ENCODE data around the gene AMZ1. TPM values are rescaled to one million over a fixed set of nuclear protein-coding genes. Genes with fewer than 3 reads are reported as not detected.

Gene AMZ1
- total RNA-seq, 2 experiments from 2014 or later: 0.11 to 0.14 TPM

GRCh38 chr7:2640482-2640830 is 47.5 kb upstream of the AMZ1 start:
- no peak for DNase-seq
- ChIA-PET CTCF (no interaction called here), POLR2A (no interaction called here)
- intact Hi-C loops (cut with micrococcal nuclease): no loop called here
- no peak for ATAC-seq
- Mint-ChIP-seq H3K36me3 (ENCODE audit: low read depth) (no peaks in the 10 kb centered on the region), H3K4me3 (no peak overlapping the region), H3K9me3 (no peaks in the 10 kb centered on the region), H3K27me3 (no peaks in the 10 kb centered on the region), H3K27ac (no peak overlapping the region), H3K4me1 (ENCODE audit: low read depth) (peaks cover 18% of the 10 kb centered on the region)
- no peak for TF ChIP-seq CTCF (IDR thresholded peaks at IDR 0.05)

GRCh38 chr7:2640846-2641316 is 47.1 kb upstream of the AMZ1 start:
- H3K9me3 Mint-ChIP-seq: no peaks in the 10 kb centered on the region
- H3K27ac Mint-ChIP-seq: no peak overlapping the region
- H3K27me3 Mint-ChIP-seq: no peaks in the 10 kb centered on the region
- intact Hi-C loops (cut with micrococcal nuclease): no loop called here
- H3K36me3 Mint-ChIP-seq (ENCODE audit: low read depth): no peaks in the 10 kb centered on the region
- ATAC-seq: no peak
- no peak overlapping the region for H3K4me3 Mint-ChIP-seq
- DNase-seq: no peak
- TF ChIP-seq CTCF (IDR thresholded peaks at IDR 0.05): no peak
- H3K4me1 Mint-ChIP-seq (ENCODE audit: low read depth): peaks cover 22% of the 10 kb centered on the region
- POLR2A ChIA-PET: no interaction called here
- CTCF ChIA-PET: no interaction called here

GRCh38 chr7:2641406-2642393 is 46.3 kb upstream of the AMZ1 start:
- H3K27me3 Mint-ChIP-seq: no peaks in the 10 kb centered on the region

GRCh38 chr7:2643386-2644219 is 44.4 kb upstream of the AMZ1 start:
- Mint-ChIP-seq H3K4me3 (no peak overlapping the region), H3K9me3 (no peaks in the 10 kb centered on the region), H3K27ac (no peak overlapping the region), H3K36me3 (ENCODE audit: low read depth) (no peaks in the 10 kb centered on the region), H3K4me1 (ENCODE audit: low read depth) (peaks cover 26% of the 10 kb centered on the region), H3K27me3 (no peaks in the 10 kb centered on the region)
- peak; percentile 15 for TF ChIP-seq CTCF (IDR thresholded peaks at IDR 0.05)
- ChIA-PET CTCF (interaction anchor here (1.0 to 2.5 kb wide), 5 partner anchors 11 to 160 kb away, joined by 3 to 7 read pairs (median 4); no protein-coding TSS in a partner anchor), POLR2A (interaction anchor here (1.3 kb wide), 1 partner anchor 9 kb away, joined by 3 read pairs; no protein-coding TSS in a partner anchor)
- intact Hi-C loops (cut with micrococcal nuclease): no loop called here
- ATAC-seq (no peak), DNase-seq (peak; percentile 50)

More at GRCh38 chr7:2641406-2642393, 46.3 kb upstream of the AMZ1 start:
- H3K27ac Mint-ChIP-seq: no peak overlapping the region
- no peaks in the 10 kb centered on the region for H3K9me3 Mint-ChIP-seq
- CTCF ChIA-PET: interaction anchor here (1.3 to 2.5 kb wide), 2 partner anchors 13 to 68 kb away, joined by 4 to 7 read pairs; no protein-coding TSS in a partner anchor
- no peak for TF ChIP-seq CTCF (IDR thresholded peaks at IDR 0.05)
- H3K4me3 Mint-ChIP-seq: no peak overlapping the region
- H3K36me3 Mint-ChIP-seq (ENCODE audit: low read depth): no peaks in the 10 kb centered on the region
- intact Hi-C loops (cut with micrococcal nuclease): no loop called here
- H3K4me1 Mint-ChIP-seq (ENCODE audit: low read depth): peaks cover 24% of the 10 kb centered on the region
- POLR2A ChIA-PET: interaction anchor here (0.8 kb wide), 1 partner anchor 10 kb away, joined by 3 read pairs; the partner anchor contains the start of gene TTYH3
- ATAC-seq: no peak
- no peak for DNase-seq
